ENCODE data around the gene PATJ.

- no peak for TF ChIP-seq POLR2AphosphoS5 (IDR thresholded peaks at IDR 0.05; ENCODE audit: low read depth, low read length)
- TF ChIP-seq POLR2A (IDR thresholded peaks at IDR 0.05; ENCODE audit: borderline replicate concordance, extremely low read depth, insufficient read depth, insufficient read length), result no peak
- no peak for TF ChIP-seq MAX (IDR thresholded peaks at IDR 0.05)
- no peak for TF ChIP-seq CTCF (IDR thresholded peaks at IDR 0.05 in 2 of 3, conservative IDR thresholded peaks at IDR 0.05 in 1 of 3; ENCODE audit: borderline replicate concordance in 1 of 3, insufficient read depth in 1 of 3, low read depth in 2 of 3, low read length in 2 of 3)
- TF ChIP-seq CBX3 (IDR thresholded peaks at IDR 0.05; ENCODE audit: low read depth), result no peak
- TF ChIP-seq REST (IDR thresholded peaks at IDR 0.05; ENCODE audit: low read depth), result no peak
- TF ChIP-seq RAD21 (IDR thresholded peaks at IDR 0.05; ENCODE audit: low read depth), result no peak
- TF ChIP-seq FOSL1 (IDR thresholded peaks at IDR 0.05; ENCODE audit: low read depth), result no peak
Observed at GRCh38 chr1:61967750-61968149, 225.5 kb downstream of the PATJ start.
